GM12891 (cell line): Measurements from ENCODE around the gene NOS3.
A peak's percentile ranks its signal among the peaks of the same experiment; 100 is the strongest.

Experiments used
- DNase-seq: peaks from one replicate; pipeline ENCODE4 v3.0.0; 2011; ENCODE audit warnings: low spot score; ENCODE audit not compliant: insufficient read length
- FAIRE-seq: peaks from 2 replicates; lab custom pipeline; 2011; peaks lifted over from hg19 to GRCh38; lab: Jason Lieb, UNC
- PAX5 ChIP-seq: IDR thresholded peaks from 2 replicates; pipeline ENCODE4 v1.6.1; 2011; ENCODE audit warnings: low read length, moderate library complexity, mild to moderate bottlenecking; ENCODE audit not compliant: insufficient read depth, severe bottlenecking
- POLR2A ChIP-seq: IDR thresholded peaks from 2 replicates; pipeline ENCODE4 v1.6.1; 2011; ENCODE audit warnings: low read depth, low read length, control low read depth
- POLR2AphosphoS5 ChIP-seq: IDR thresholded peaks from 2 replicates; pipeline ENCODE4 v1.6.1; 2011; ENCODE audit warnings: low read depth, low read length, control low read depth
- POU2F2 ChIP-seq: IDR thresholded peaks from 2 replicates; pipeline ENCODE4 v1.6.1; 2011; ENCODE audit warnings: low read depth, mild to moderate bottlenecking, control low read depth, low read length, moderate library complexity
- SPI1 ChIP-seq: IDR thresholded peaks from 2 replicates; pipeline ENCODE4 v1.6.1; 2011; ENCODE audit warnings: low read depth, low read length, control low read depth
- TAF1 ChIP-seq: IDR thresholded peaks from 2 replicates; pipeline ENCODE4 v1.6.1; 2011; ENCODE audit warnings: low read depth, low read length, control low read depth

The NOS3 gene

DNA sequence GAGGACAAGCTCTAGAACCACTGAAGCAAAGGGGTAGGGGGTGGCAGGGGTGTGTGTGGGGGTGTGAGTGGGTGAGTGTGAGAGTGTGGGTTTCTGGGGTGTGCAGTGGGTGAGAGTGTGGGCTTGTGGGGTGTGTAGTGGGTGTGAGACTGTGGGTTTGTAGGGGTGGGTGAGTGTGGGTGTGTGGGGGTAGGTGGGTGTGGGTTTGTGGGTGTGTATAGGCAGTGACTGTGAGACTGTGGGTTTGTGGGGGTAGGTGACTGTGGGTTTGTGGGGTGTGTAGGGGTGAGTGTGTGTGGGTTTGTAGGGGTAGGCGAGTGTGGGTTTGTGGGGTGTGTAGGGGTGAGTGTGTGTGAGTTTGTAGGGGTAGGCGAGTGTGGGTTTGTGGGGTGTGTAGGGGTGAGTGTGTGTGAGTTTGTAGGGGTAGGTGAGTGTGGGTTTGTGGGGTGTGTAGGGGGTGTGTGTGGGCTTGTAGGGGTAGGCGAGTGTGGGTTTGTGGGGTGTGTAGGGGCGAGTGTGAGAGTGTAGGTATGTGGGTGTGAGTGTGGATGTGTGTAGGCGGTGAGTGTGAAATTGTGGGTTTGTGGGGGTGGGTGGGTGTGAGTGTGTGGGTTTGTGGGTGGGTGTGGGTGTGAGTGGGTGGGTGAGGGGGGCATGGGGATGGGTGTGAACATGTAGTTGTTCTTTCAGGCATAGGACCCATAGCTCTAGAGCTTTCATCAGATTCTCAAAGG is 8.8 kb downstream of the NOS3 start:
- DNase-seq (no peak), FAIRE-seq (peak; percentile 45)
- no peak for TF ChIP-seq SPI1
- no peak for TF ChIP-seq PAX5
- no peak for TF ChIP-seq TAF1
- TF ChIP-seq POU2F2 = no peak
- no peak for TF ChIP-seq POLR2AphosphoS5
- no peak for TF ChIP-seq POLR2A

DNA sequence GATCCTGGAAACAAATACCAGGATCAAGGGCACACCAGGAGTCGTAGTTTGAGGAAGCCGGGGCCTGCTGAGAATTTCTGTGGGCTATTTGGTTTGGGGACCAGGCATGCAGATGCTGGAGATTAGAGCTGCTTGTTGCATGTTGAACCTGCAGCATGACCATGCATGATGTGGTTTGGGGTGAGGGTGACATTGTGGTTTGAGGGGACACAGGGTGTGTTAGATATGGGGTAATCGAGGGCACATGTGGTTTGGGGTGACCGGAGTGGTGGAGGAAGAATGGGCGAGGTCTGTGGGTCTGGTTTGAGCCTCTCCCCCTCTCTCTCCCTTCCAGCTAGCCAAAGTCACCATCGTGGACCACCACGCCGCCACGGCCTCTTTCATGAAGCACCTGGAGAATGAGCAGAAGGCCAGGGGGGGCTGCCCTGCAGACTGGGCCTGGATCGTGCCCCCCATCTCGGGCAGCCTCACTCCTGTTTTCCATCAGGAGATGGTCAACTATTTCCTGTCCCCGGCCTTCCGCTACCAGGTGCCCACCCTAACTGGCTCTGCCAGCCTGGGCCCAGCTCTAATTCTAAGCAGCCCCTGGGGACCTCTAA is 10.2 kb downstream of the NOS3 start:
- no peak for FAIRE-seq
- TF ChIP-seq POLR2AphosphoS5 (no peak), POLR2A (no peak), TAF1 (no peak), PAX5 (no peak), POU2F2 (no peak), SPI1 (no peak)
- no peak for DNase-seq

DNA sequence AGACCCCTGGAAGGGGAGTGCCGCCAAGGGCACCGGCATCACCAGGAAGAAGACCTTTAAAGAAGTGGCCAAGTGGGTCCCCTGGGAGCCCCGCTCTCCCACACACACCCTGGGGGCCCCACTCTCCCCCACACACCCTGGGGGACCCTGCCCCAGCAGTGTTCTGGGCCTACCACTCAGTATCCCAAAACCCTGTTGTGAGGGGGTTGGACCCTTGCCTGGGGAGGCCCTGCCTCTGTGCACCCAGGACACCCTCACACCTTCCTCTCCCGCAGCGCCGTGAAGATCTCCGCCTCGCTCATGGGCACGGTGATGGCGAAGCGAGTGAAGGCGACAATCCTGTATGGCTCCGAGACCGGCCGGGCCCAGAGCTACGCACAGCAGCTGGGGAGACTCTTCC is 10.7 kb downstream of the NOS3 start:
- DNase-seq (no peak), FAIRE-seq (no peak)
- no peak for TF ChIP-seq POLR2AphosphoS5
- TF ChIP-seq SPI1 = no peak
- no peak for TF ChIP-seq POLR2A
- no peak for TF ChIP-seq POU2F2
- TF ChIP-seq TAF1 = no peak
- TF ChIP-seq PAX5 = no peak

DNA sequence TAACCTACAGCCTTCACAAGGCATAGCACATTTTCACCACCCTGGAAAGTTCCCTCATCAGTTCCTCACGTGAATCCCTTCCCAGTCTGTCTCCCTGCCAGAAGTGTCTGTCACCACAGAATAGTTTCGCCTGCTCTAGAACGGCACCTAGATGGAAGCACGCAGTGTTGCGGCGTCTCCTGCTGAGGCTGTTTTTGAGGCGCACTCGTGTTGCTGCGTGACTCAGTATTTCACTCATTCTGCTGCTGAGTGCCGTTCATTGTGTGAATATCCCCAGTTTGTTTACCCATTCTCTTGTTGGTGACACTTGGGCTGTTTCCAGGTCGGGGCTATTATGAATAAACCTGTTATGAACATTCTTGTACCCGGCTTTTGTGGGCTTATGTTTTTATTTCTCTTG is 12.8 kb downstream of the NOS3 start:
- FAIRE-seq (no peak), DNase-seq (no peak)
- TF ChIP-seq POU2F2 (no peak), POLR2A (no peak), POLR2AphosphoS5 (no peak), SPI1 (no peak), TAF1 (no peak), PAX5 (no peak)

DNA sequence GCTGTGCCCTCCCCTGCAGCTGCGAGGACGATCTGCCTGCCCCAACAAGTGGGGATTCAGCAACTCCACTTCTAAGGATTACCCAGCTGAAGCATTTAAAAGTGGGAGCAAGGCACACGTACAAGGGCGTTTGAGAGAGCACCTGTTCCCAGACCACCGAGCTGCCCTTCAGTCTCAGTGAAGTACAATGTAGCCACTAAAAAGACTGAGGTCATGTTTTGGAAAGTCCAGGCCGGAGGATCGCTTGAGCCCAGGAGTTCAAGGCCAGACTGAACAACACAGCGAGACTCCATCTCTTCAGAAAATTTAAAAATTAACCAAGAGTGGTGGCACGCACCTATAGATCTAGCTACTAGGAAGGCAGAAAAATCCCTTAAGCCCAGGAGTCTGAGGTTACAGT is 14.7 kb downstream of the NOS3 start:
- no peak for FAIRE-seq
- no peak for TF ChIP-seq POU2F2
- no peak for TF ChIP-seq SPI1
- DNase-seq = no peak

DNA sequence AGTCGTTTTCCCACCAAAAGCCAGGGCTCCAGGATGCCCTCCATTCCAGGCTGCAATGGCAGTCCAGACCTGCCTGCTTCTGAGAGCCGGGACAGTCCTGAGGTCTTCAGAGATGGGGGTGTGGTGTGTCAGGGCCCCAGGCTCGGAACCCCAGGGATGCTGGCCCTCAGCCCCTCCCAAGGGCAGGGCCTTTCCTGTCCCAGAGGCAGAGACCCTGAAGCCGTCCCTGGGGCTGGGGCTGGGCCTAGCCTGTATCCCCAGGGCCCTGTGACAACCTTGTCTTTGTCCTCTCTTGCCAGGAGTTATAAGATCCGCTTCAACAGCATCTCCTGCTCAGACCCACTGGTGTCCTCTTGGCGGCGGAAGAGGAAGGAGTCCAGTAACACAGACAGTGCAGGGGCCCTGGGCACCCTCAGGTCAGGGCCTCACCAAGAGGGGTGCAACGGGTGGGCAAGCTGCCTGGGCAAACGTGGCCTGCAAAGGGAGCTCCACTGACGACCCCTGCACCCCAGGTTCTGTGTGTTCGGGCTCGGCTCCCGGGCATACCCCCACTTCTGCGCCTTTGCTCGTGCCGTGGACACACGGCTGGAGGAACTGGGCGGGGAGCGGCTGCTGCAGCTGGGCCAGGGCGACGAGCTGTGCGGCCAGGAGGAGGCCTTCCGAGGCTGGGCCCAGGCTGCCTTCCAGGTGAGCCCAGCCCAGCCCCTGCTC is 15.9 kb downstream of the NOS3 start:
- FAIRE-seq = no peak
- TF ChIP-seq PAX5 = no peak
- TF ChIP-seq POLR2AphosphoS5 = no peak
- TF ChIP-seq TAF1 = no peak
- no peak for TF ChIP-seq POU2F2
- no peak for TF ChIP-seq SPI1
- no peak for TF ChIP-seq POLR2A
- no peak for DNase-seq

DNA sequence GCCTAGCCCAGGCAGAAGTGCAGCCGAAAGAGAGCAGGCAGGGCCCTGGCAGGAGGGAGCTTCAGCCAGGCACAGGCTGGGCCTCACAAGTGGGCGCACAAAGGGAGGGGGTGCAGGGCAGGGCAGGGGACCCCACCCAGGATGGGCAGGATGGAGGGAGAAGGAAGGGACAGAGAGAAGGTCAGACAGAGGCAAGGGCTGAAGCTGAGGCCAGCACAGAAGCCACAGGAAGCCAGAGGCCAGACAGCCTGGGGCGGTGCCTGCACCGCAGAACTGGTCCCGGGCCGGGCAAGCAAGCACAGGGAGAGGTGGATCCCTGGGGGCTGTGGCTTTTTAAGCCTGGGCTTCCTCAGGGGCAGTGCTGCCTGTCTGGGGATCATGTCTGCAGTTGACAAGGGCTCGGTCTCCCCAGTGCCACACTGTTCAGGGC is 16.7 kb downstream of the NOS3 start:
- no peak for TF ChIP-seq POLR2A
- TF ChIP-seq SPI1 = no peak
- TF ChIP-seq POLR2AphosphoS5 = no peak
- TF ChIP-seq TAF1 = no peak
- no peak for TF ChIP-seq PAX5
- no peak for TF ChIP-seq POU2F2
- DNase-seq = no peak
- no peak for FAIRE-seq

DNA sequence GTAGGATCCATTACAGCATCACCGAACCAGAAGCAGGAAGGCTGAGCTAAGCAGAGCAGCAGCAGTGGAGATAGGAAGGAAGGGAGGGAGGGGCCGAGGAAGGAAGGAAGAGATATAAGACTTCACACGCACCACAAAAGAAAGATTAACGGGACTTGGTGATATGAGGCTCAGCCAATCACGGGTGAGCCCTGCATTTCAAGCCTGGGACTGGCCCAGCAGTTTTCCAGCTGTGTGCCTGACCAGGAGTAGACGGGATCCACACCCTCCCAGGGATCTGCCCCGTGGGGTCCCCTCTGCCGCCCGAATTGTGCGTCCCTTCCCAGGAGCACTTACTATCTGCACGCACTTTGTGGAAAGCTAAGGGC is 17.3 kb downstream of the NOS3 start:
- FAIRE-seq = no peak
- TF ChIP-seq TAF1 (no peak), POLR2AphosphoS5 (no peak), PAX5 (no peak), SPI1 (no peak), POU2F2 (no peak)
- no peak for DNase-seq

DNA sequence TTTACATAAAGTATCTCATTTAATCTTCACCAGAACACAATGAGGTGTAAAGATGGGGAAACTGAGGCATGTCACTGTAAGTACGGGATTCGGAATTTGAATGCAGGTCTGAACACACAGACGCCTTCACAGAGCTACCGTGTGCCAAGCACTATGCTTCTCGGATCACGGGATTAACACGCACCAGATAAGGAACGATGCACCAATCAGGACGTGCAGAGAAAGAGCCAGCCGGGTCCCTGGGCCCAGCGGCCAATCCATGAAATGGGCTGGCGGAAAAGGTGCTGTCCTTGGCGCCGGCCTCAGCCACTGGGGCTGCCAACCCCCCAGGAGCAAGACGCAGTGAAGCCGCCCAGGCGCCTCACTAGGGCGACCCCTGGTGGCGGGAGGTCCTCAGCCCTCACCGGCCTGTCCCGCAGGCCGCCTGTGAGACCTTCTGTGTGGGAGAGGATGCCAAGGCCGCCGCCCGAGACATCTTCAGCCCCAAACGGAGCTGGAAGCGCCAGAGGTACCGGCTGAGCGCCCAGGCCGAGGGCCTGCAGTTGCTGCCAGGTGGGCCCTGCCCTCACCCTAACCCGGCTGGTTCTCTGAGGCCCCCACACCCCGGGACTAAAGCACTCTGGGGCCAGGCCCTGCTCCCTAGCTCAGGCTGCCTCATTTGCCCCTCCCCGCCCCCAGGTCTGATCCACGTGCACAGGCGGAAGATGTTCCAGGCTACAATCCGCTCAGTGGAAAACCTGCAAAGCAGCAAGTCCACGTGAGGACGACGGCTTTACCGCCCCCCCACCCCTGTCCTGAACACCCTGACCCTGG is 17.9 kb downstream of the NOS3 start:
- no peak for FAIRE-seq

More for the DNA sequence above, 17.9 kb downstream of the NOS3 start:
- TF ChIP-seq PAX5 (no peak), TAF1 (no peak), SPI1 (no peak), POLR2A (no peak), POU2F2 (no peak), POLR2AphosphoS5 (no peak)
- no peak for DNase-seq
